ENCODE data around the gene ATOH7.

The ATOH7 gene

GRCh38 chr10:68269562-68270290, 37.8 kb upstream of the ATOH7 start:
- DNase-seq (ENCODE audit: low read depth): no peak
- no peak for TF ChIP-seq CTCF (conservative IDR thresholded peaks at IDR 0.05; ENCODE audit: low read depth, low read length)
- no peak overlapping the region for H3K4me3 ChIP-seq (ENCODE audit: low read length)

- H3K4me3 ChIP-seq (ENCODE audit: low read length): no peak overlapping the region
- DNase-seq (ENCODE audit: low read depth): no peak
- no peak for TF ChIP-seq CTCF (conservative IDR thresholded peaks at IDR 0.05; ENCODE audit: low read depth, low read length)
These were observed 29.4 kb upstream of the ATOH7 start for GRCh38 chr10:68261132-68261856.

GRCh38 chr10:68253346-68253745, 21.4 kb upstream of the ATOH7 start:
- DNase-seq (ENCODE audit: low read depth): no peak
- H3K4me3 ChIP-seq (ENCODE audit: low read length): no peak overlapping the region
- TF ChIP-seq CTCF (conservative IDR thresholded peaks at IDR 0.05; ENCODE audit: low read depth, low read length): no peak

GRCh38 chr10:68251625-68252495, 19.9 kb upstream of the ATOH7 start:
- no peak for TF ChIP-seq CTCF (conservative IDR thresholded peaks at IDR 0.05; ENCODE audit: low read depth, low read length)
- H3K4me3 ChIP-seq (ENCODE audit: low read length): no peak overlapping the region
- no peak for DNase-seq (ENCODE audit: low read depth)

GRCh38 chr10:68251151-68251550, 19.2 kb upstream of the ATOH7 start:
- TF ChIP-seq CTCF (conservative IDR thresholded peaks at IDR 0.05; ENCODE audit: low read depth, low read length): no peak
- H3K4me3 ChIP-seq (ENCODE audit: low read length): no peak overlapping the region
- no peak for DNase-seq (ENCODE audit: low read depth)

GRCh38 chr10:68249297-68249696, 17.4 kb upstream of the ATOH7 start:
- DNase-seq (ENCODE audit: low read depth): no peak
- H3K4me3 ChIP-seq (ENCODE audit: low read length): no peak overlapping the region
- TF ChIP-seq CTCF (conservative IDR thresholded peaks at IDR 0.05; ENCODE audit: low read depth, low read length): no peak

All from retinal pigment epithelial cell (primary cell).